ENCODE measurements around the gene VAV1. TPM values are rescaled to one million over a fixed set of nuclear protein-coding genes. Genes with fewer than 3 reads are reported as not detected.

The VAV1 gene
- total and polyA plus RNA-seq, 2 donors (not counting 3 experiments of a cell fraction or from before 2014, with no cell fraction given) = not detected

DNA sequence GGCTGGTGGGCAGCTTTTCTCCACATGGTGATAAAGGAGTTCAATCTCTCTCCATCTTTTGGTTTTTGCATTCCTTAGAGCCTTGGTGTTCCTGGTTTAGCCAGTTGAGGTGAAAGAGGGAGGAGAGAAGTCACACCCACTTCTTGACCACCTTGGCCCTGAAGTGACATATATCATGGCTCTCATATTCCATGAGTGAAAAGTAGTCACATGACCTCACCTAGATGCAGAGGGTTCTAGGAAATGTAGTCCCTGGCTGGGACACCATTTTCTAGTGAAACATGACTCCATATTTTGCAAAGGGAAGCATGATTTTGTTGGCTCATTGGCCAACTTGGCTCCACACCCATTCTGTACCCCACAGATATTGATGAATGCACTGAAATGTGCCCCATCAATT lies 130.9 kb downstream of the VAV1 start:
- FAIRE-seq (no peak), DNase-seq (ENCODE audit: low read depth, low spot score) (no peak)
- H3K36me3 ChIP-seq (ENCODE audit: control insufficient read depth in 2 of 2, extremely low read depth in 1 of 2, insufficient read depth in 2 of 2, low read length in 2 of 2) = no peaks in the 10 kb centered on the region
- no peaks in the 10 kb centered on the region for H4K20me1 ChIP-seq (replicated peaks; ENCODE audit: control insufficient read depth, extremely low read depth, insufficient read depth, low read length)
- no peak overlapping the region for H3K4me3 ChIP-seq (replicated peaks in 1 of 3; ENCODE audit: insufficient read depth in 1 of 3, low read depth in 1 of 3, low read length in 3 of 3)
- H3K27ac ChIP-seq (ENCODE audit: insufficient read depth, low read depth, low read length) = no peak overlapping the region
- no peaks in the 10 kb centered on the region for H3K27me3 ChIP-seq (ENCODE audit: control insufficient read depth in 2 of 2, insufficient read depth in 2 of 2, low read length in 2 of 2)
- BruUV-seq (replicated peaks) = no TSS peak
- intact Hi-C loops (cut with micrococcal nuclease) = no loop called here
- dilution Hi-C loops (cut with MboI; ENCODE audit: extremely low pct_ligation_motif_present, low sequenced_read_pairs) = no loop called here
- H3K9ac ChIP-seq (replicated peaks; ENCODE audit: extremely low read depth, insufficient read depth, low read length) = no peak overlapping the region
- H2AFZ ChIP-seq (ENCODE audit: low read depth, low read length) = no peak overlapping the region
- H3K79me2 ChIP-seq (ENCODE audit: control insufficient read depth, insufficient read depth, low read length) = no peaks in the 10 kb centered on the region
- H3K4me2 ChIP-seq (ENCODE audit: insufficient read depth, low read length) = no peak overlapping the region
- CTCF ChIA-PET = interaction anchor here (1.3 to 2.1 kb wide), 2 partner anchors 19 to 60 kb away, joined by 3 to 5 read pairs; no protein-coding TSS in a partner anchor
- peaks cover 2% of the 10 kb centered on the region for H3K9me3 ChIP-seq (replicated peaks; ENCODE audit: control insufficient read depth, insufficient read depth, low read length)
- no peaks in the 10 kb centered on the region for H3K4me1 ChIP-seq (ENCODE audit: control insufficient read depth, extremely low read depth, insufficient read depth, low read length)
- no peaks in the 10 kb centered on the region for H3K9me1 ChIP-seq (replicated peaks; ENCODE audit: control insufficient read depth, extremely low read depth, insufficient read depth, low read length)
- TF ChIP-seq POLR2AphosphoS5 (IDR thresholded peaks at IDR 0.05; ENCODE audit: insufficient read depth, low read depth, low read length) = no peak
- no peak for TF ChIP-seq JUN (IDR thresholded peaks at IDR 0.05; ENCODE audit: borderline replicate concordance, insufficient read depth, insufficient read length, low read depth)
- no peak for TF ChIP-seq MYC (IDR thresholded peaks at IDR 0.05; ENCODE audit: low read depth, low read length)
- TF ChIP-seq, protein P1, sequence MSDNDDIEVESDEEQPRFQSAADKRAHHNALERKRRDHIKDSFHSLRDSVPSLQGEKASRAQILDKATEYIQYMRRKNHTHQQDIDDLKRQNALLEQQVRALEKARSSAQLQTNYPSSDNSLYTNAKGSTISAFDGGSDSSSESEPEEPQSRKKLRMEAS (IDR thresholded peaks at IDR 0.05; ENCODE audit: insufficient read depth, insufficient read length) = no peak
- TF ChIP-seq CTCF (IDR thresholded peaks at IDR 0.05; ENCODE audit: extremely low read depth in 1 of 2, insufficient read depth in 1 of 2, low read depth in 1 of 2, low read length in 2 of 2) = no peak
- no peak for TF ChIP-seq POLR2A (IDR thresholded peaks at IDR 0.05; ENCODE audit: low read depth, low read length)
- no peak for TF ChIP-seq EZH2 (IDR thresholded peaks at IDR 0.05; ENCODE audit: borderline replicate concordance, low read depth, low read length, severe bottlenecking)
- TF ChIP-seq GATA2 (IDR thresholded peaks at IDR 0.05; ENCODE audit: insufficient read depth, insufficient read length, low read depth, low read length) = no peak
- no peak for TF ChIP-seq FOS (IDR thresholded peaks at IDR 0.05; ENCODE audit: borderline replicate concordance, insufficient read depth, low read length)
- POLR2A ChIA-PET = no interaction called here
